Measurements from ENCODE around the gene IL12RB2. TPM values are rescaled to one million over a fixed set of nuclear protein-coding genes. Genes with fewer than 3 reads are reported as not detected.

The IL12RB2 gene
- total RNA-seq, 1 experiment from 2014 or later, result not detected

DNA sequence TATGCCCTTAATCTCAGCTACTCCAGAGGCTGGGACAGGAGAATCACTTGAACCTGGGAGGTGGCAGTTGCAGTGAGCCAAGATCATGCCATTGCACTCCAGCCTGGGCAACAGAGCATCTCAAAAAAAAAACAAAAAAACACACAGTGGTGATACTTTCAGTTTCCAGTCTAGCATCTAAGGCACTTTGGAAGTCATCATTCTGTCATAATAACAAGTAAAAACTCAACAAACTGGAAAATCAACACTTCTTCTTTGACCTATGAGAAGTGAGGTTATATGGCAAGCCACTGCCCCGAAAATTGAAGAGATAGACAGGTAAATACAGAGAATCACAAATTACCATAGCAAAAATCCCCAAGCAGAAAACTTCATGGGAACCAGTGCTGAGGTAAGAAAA lies 51.9 kb downstream of the IL12RB2 start:
- H4K20me1 ChIP-seq (ENCODE audit: insufficient read depth), result no peaks in the 10 kb centered on the region
- H3K27ac ChIP-seq, result no peak overlapping the region
- intact Hi-C loops (cut with micrococcal nuclease; ENCODE audit: unreplicated experiment), result no loop called here
- DNase-seq, result no peak
- H3K9me3 ChIP-seq (ENCODE audit: insufficient read depth, low read depth), result no peaks in the 10 kb centered on the region
- CTCF ChIA-PET, result no interaction called here
- POLR2A ChIA-PET (ENCODE audit: unreplicated experiment), result no interaction called here
- no peaks in the 10 kb centered on the region for H3K79me2 ChIP-seq (ENCODE audit: low read depth)
- BruUV-seq (replicated peaks), result no TSS peak
- no peaks in the 10 kb centered on the region for H3K36me3 ChIP-seq (ENCODE audit: low read depth)
- no peaks in the 10 kb centered on the region for H3F3A ChIP-seq (ENCODE audit: insufficient read depth, low read depth)
- no peaks in the 10 kb centered on the region; the same call in 1 of the 2 replicates for H3K9me2 ChIP-seq (ENCODE audit: insufficient read depth)
- H3K4me1 ChIP-seq (replicated peaks; ENCODE audit: insufficient read depth), result 0 out of 2 replicates have a peak, but pooled peaks cover 5% of the 10 kb centered on the region
- TF ChIP-seq, protein P1, sequence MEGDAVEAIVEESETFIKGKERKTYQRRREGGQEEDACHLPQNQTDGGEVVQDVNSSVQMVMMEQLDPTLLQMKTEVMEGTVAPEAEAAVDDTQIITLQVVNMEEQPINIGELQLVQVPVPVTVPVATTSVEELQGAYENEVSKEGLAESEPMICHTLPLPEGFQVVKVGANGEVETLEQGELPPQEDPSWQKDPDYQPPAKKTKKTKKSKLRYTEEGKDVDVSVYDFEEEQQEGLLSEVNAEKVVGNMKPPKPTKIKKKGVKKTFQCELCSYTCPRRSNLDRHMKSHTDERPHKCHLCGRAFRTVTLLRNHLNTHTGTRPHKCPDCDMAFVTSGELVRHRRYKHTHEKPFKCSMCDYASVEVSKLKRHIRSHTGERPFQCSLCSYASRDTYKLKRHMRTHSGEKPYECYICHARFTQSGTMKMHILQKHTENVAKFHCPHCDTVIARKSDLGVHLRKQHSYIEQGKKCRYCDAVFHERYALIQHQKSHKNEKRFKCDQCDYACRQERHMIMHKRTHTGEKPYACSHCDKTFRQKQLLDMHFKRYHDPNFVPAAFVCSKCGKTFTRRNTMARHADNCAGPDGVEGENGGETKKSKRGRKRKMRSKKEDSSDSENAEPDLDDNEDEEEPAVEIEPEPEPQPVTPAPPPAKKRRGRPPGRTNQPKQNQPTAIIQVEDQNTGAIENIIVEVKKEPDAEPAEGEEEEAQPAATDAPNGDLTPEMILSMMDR (conservative IDR thresholded peaks at IDR 0.05), result no peak
- TF ChIP-seq EZH2 (IDR thresholded peaks at IDR 0.05; ENCODE audit: low read depth), result no peak
- H3K4me2 ChIP-seq, result no peak overlapping the region
- H3K4me3 ChIP-seq, result no peak overlapping the region
- H3K27me3 ChIP-seq (ENCODE audit: insufficient read depth, low read depth), result no peaks in the 10 kb centered on the region
- no peak overlapping the region for H2AFZ ChIP-seq

DNA sequence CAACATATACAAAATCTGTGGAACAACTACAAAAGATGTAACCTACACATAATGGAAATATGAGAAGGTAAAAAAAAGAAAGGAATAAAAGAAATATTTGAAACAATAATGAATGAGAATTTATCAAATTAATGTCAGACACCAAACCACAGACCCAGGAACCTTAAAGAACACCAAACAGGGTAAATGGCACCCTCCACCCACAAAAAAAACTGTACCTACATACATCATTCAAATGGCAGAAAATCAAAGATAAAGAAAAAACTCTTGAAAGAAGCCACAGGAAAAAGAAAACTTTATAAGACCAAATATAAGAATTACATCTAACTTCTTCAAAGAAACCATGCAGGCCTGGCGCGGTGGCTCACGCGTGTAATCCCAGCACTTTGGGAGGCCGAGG lies 54.0 kb downstream of the IL12RB2 start:
- POLR2A ChIA-PET (ENCODE audit: unreplicated experiment), result no interaction called here
- Histone ChIP-seq H2AFZ (no peak overlapping the region), H3K9me3 (ENCODE audit: insufficient read depth, low read depth) (no peaks in the 10 kb centered on the region), H4K20me1 (ENCODE audit: insufficient read depth) (no peaks in the 10 kb centered on the region), H3K36me3 (ENCODE audit: low read depth) (no peaks in the 10 kb centered on the region), H3K4me1 (replicated peaks; ENCODE audit: insufficient read depth) (0 out of 2 replicates have a peak, but pooled peaks cover 5% of the 10 kb centered on the region), H3K27me3 (ENCODE audit: insufficient read depth, low read depth) (no peaks in the 10 kb centered on the region), H3K27ac (no peak overlapping the region), H3F3A (ENCODE audit: insufficient read depth, low read depth) (no peaks in the 10 kb centered on the region), H3K9me2 (ENCODE audit: insufficient read depth) (no peaks in the 10 kb centered on the region), H3K4me3 (no peak overlapping the region), H3K79me2 (ENCODE audit: low read depth) (no peaks in the 10 kb centered on the region), H3K4me2 (no peak overlapping the region)
- DNase-seq, result no peak
- TF ChIP-seq, protein P1 (conservative IDR thresholded peaks at IDR 0.05), result no peak
- no peak for TF ChIP-seq EZH2 (IDR thresholded peaks at IDR 0.05; ENCODE audit: low read depth)
- intact Hi-C loops (cut with micrococcal nuclease; ENCODE audit: unreplicated experiment), result no loop called here
- CTCF ChIA-PET, result no interaction called here
- no TSS peak for BruUV-seq (replicated peaks)

DNA sequence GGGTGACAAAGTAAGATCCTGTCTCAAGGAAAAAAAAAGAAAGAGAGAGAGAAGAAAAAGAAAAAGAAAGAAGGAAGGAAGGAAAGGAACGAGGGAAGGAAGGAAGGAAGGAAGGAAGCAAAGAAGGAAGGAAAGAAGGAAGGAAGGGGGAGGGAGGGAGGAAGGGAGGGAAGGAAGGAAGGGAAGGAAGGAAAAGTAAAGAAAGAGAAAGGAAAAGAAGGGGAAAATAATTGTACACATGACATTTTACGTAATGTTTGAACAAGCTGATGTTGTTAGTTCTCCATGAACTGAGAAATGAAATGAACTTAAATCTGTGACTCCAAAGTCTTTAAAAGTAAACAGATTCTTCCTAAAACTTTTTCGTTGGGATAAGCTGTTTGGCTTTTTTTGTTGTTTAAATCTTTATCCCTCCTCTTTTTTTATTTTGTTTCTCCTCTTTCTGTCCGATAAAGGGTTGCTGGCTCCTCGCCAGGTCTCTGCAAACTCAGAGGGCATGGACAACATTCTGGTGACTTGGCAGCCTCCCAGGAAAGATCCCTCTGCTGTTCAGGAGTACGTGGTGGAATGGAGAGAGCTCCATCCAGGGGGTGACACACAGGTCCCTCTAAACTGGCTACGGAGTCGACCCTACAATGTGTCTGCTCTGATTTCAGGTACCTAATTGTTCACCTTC lies 59.8 kb downstream of the IL12RB2 start:
- BruUV-seq (replicated peaks), result no TSS peak
- H3F3A ChIP-seq (ENCODE audit: insufficient read depth, low read depth), result no peaks in the 10 kb centered on the region; the same call in 1 of the 2 replicates
- no peak overlapping the region for H3K4me3 ChIP-seq
- no peaks in the 10 kb centered on the region for H4K20me1 ChIP-seq (ENCODE audit: insufficient read depth)
- no peak overlapping the region for H3K27ac ChIP-seq
- peaks cover 13% of the 10 kb centered on the region for H3K4me1 ChIP-seq (replicated peaks; ENCODE audit: insufficient read depth)
- no peaks in the 10 kb centered on the region for H3K36me3 ChIP-seq (ENCODE audit: low read depth)
- no peak overlapping the region for H2AFZ ChIP-seq
- CTCF ChIA-PET, result no interaction called here
- no peaks in the 10 kb centered on the region for H3K27me3 ChIP-seq (ENCODE audit: insufficient read depth, low read depth)
- no peaks in the 10 kb centered on the region for H3K9me2 ChIP-seq (ENCODE audit: insufficient read depth)
- no peak overlapping the region for H3K4me2 ChIP-seq
- no peaks in the 10 kb centered on the region for H3K9me3 ChIP-seq (ENCODE audit: insufficient read depth, low read depth)
- intact Hi-C loops (cut with micrococcal nuclease; ENCODE audit: unreplicated experiment), result no loop called here
- no peaks in the 10 kb centered on the region for H3K79me2 ChIP-seq (ENCODE audit: low read depth)
- TF ChIP-seq EZH2 (IDR thresholded peaks at IDR 0.05; ENCODE audit: low read depth), result no peak
- TF ChIP-seq, protein P1 (conservative IDR thresholded peaks at IDR 0.05), result no peak
- POLR2A ChIA-PET (ENCODE audit: unreplicated experiment), result no interaction called here
- DNase-seq, result peak in 1 of 2 experiments; percentile 39

Data from PC-9 (cell line).